AG04450 (cell line): ENCODE measurements around the gene ANKRD28. TPM values are rescaled to one million over a fixed set of nuclear protein-coding genes. Genes with fewer than 3 reads are reported as not detected.
"Not testable (repeated sequence)": the region's sequence is repeated elsewhere in the genome, so short reads cannot be mapped to it uniquely, and the experiment has no call there.

Experiments used
- CTCF ChIA-PET: fragments of 300-600, 350-600 bp; formaldehyde crosslinking; extraction: SDS; loops from one replicate; lab custom pipeline; 2022; ENCODE audit warnings: antibody characterized with exemption, inconsistent platforms; lab: Charles Lee
- POLR2A ChIA-PET: fragments of 350-600 bp; formaldehyde crosslinking; extraction: SDS; loops from one replicate; lab custom pipeline; 2021; ENCODE audit warnings: antibody characterized with exemption, inconsistent platforms; lab: Yijun Ruan, JAX
- DNase-seq: peaks from one replicate; pipeline ENCODE4 v3.0.0-alpha.2; 2011; ENCODE audit warnings: low read depth, low spot score
- H3K27ac ChIP-seq: one replicate; pipeline ENCODE4 v1.5.1; 2012; ENCODE audit warnings: low read depth, low read length, control low read depth
- H3K27me3 ChIP-seq: one replicate; pipeline ENCODE4 v1.6.0; 2012; ENCODE audit warnings: low read length; ENCODE audit not compliant: control insufficient read depth, insufficient read depth
- H3K4me3 ChIP-seq: 2 replicates; pipeline ENCODE4 v1.5.1; 2011; ENCODE audit warnings: mild to moderate bottlenecking, low read depth, low read length, control low read depth
- H3K9me3 ChIP-seq: 2 replicates; pipeline ENCODE4 v1.5.1; 2012; ENCODE audit warnings: low read length; ENCODE audit not compliant: control insufficient read depth, insufficient read depth
- polyA plus RNA-seq: library from polyadenylated mRNA; depleted of rRNA; stranded (reverse); fragments of >200 nt; gene quantifications from 2 replicates; pipeline ENCODE4 v1.2.3, GENCODE V29; 2011
- TF ChIP-seq, protein P1 (sequence below): IDR thresholded peaks from 2 replicates; pipeline ENCODE4 v1.5.1; 2011; ENCODE audit warnings: low read depth, low read length, control low read depth, inconsistent platforms

Gene ANKRD28
- polyA plus RNA-seq, 1 experiment = 134 TPM

DNA sequence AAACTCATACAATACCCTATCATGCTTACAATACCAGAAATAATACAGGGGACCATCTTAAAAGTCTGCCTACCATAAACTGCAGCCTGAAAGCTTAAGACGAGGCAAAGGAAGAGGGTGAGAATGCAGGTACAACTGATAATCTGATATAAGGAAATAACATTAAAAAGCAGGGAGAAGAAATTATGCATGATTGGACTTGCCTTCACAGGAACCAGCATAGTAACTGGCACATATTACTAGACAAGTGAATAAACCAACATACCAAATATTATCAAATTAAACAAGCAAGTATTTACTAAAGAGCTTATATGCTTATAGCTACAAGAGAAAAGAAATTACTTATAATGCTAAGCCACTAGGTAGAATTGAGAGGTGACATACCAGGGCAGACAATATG lies 18.7 kb downstream of the ANKRD28 start:
- no peak overlapping the region for H3K27ac ChIP-seq
- no peak overlapping the region for H3K4me3 ChIP-seq
- ChIA-PET CTCF (no interaction called here), POLR2A (no interaction called here)
- no peaks in the 10 kb centered on the region for H3K9me3 ChIP-seq
- no peak for DNase-seq
- TF ChIP-seq, protein P1, sequence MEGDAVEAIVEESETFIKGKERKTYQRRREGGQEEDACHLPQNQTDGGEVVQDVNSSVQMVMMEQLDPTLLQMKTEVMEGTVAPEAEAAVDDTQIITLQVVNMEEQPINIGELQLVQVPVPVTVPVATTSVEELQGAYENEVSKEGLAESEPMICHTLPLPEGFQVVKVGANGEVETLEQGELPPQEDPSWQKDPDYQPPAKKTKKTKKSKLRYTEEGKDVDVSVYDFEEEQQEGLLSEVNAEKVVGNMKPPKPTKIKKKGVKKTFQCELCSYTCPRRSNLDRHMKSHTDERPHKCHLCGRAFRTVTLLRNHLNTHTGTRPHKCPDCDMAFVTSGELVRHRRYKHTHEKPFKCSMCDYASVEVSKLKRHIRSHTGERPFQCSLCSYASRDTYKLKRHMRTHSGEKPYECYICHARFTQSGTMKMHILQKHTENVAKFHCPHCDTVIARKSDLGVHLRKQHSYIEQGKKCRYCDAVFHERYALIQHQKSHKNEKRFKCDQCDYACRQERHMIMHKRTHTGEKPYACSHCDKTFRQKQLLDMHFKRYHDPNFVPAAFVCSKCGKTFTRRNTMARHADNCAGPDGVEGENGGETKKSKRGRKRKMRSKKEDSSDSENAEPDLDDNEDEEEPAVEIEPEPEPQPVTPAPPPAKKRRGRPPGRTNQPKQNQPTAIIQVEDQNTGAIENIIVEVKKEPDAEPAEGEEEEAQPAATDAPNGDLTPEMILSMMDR = no peak
- H3K27me3 ChIP-seq = no peaks in the 10 kb centered on the region

DNA sequence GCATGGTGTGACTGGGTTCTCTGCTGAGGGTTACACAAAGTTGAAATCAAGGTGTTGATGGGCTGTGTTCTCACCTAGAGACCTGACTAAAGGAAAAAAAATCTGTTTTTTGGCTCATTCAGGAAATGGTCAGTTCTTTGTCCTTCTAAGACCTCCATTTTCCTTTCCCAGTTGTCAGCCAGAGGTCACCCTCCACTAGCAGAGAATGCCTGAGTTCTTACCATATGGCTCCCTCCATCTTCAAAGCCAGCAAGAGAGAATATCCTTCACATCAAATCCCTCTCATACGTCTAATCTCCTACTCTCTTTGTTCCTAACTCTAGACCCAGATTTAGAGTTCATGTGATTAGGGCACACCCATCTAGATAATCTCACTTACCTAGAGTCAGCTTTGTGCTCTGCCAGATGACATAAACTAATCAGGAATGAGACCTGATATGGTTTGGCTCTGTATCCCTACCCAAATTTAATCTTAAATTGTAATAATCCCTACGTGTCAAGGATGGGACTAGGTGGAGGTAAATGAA lies 19.4 kb downstream of the ANKRD28 start:
- TF ChIP-seq, protein P1 = no peak
- no peak overlapping the region for H3K27ac ChIP-seq
- ChIA-PET CTCF (no interaction called here), POLR2A (no interaction called here)
- no peak overlapping the region for H3K4me3 ChIP-seq
- H3K9me3 ChIP-seq = no peaks in the 10 kb centered on the region
- DNase-seq = no peak
- no peaks in the 10 kb centered on the region for H3K27me3 ChIP-seq

DNA sequence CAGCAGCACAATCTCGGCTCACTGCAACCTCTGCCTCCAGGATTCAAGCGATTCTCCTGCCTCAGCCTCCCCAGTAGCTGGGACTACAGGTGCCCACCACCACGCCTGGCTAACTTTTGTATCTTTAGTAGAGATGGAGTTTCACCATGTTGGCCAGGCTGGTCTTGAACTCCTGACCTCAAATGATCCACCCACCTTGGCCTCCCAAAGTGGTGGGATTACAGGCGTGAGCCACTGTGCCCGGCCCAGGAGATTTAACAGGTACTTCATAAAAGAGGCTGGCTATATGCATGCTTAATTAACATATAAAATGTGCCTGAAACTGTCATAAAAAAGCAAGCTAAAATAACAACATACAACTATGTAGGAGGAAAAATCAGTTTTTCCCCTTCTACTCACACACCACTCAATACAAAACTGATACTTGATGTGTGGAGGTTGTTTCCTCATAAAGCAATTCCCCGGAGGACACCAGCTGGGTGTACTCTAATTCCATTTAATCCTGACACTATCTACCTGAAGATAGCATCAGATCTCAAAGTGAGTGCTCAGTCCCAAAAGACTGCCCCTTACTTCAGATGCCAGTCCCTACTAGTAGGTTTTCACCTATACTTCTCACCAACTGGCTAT lies 22.7 kb downstream of the ANKRD28 start:
- H3K27me3 ChIP-seq, H3K27ac ChIP-seq, DNase-seq, H3K4me3 ChIP-seq, H3K9me3 ChIP-seq: not testable (repeated sequence)
- CTCF ChIA-PET = interaction anchor here (1.0 kb wide), 1 partner anchor 13 kb away, joined by 3 read pairs; no protein-coding TSS in a partner anchor
- POLR2A ChIA-PET = interaction anchor here (0.7 kb wide), 1 partner anchor 13 kb away, joined by 3 read pairs; no protein-coding TSS in a partner anchor

DNA sequence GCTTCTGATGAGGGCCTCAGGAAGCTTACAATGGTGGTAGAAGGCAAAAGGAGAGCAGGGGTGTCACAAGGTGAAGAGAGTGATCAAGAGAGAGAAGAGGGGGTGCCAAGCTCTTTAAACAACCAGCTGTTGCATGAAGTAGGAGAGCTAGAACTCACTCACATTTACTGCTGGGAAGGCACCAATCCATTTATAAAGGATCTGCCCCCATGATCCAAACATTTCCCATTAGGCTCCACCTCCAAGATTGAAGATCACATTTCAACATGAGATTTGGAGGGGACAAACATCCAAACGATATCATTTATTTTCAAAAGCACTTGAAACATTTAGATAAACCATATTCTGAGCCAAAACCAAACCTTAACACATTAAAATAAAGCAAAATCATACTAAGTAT lies 26.3 kb downstream of the ANKRD28 start:
- H3K9me3 ChIP-seq = no peaks in the 10 kb centered on the region; the same call in 1 of the 2 replicates
- H3K27ac ChIP-seq = no peak overlapping the region
- CTCF ChIA-PET = no interaction called here
- TF ChIP-seq, protein P1 = no peak
- H3K27me3 ChIP-seq = no peaks in the 10 kb centered on the region
- POLR2A ChIA-PET = no interaction called here
- no peak for DNase-seq
- no peak overlapping the region for H3K4me3 ChIP-seq

DNA sequence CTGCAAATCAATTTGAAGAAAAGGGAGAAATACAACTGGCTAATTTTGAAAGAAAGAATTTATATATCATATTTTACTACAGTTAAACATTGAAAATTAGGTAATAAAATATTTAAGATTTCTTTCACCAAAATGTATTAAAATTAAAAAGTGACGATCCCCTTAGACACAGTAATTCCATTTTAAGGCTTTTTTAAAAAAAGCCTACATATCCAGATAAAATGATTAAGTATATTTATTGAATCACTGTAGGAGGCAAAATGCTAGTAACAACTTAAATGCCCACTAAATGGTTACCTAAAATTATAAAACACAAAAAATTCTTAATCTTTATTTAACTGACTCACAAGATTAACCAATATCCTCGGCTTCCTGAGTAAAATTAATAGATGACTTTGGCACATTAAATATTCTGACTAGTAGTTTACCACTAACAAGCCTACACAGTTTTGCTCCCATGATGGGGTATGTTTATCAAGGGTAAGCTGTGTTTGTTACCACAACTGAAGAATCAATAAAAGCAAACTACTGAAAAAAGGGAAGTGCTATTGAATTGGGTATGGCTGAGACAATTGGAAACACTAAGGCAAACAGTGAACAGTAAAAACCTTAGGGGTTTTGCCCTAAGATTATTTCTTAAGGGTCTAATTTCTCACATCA lies 28.4 kb downstream of the ANKRD28 start:
- CTCF ChIA-PET = interaction anchor here (1.0 kb wide), 1 partner anchor 10 kb away, joined by 3 read pairs; no protein-coding TSS in a partner anchor
- POLR2A ChIA-PET = interaction anchor here (0.7 to 1.3 kb wide), 4 partner anchors 14 to 28 kb away, joined by 3 to 5 read pairs (median 4); partner anchors contain the start of gene ANKRD28
- TF ChIP-seq, protein P1 = no peak
- peak overlapping the region; percentile 0 for H3K27ac ChIP-seq
- no peaks in the 10 kb centered on the region for H3K27me3 ChIP-seq
- H3K4me3 ChIP-seq = no peak overlapping the region
- no peaks in the 10 kb centered on the region; the same call in 1 of the 2 replicates for H3K9me3 ChIP-seq
- DNase-seq = no peak
